GM23338 (cell line): ENCODE results near the gene CDCA7. TPM values are rescaled to one million over a fixed set of nuclear protein-coding genes. Genes with fewer than 3 reads are reported as not detected.

Source experiments
- ATAC-seq: fragments of 200-7000 bp; cut with Tn5 transposase; 3 replicates; pipeline ENCODE4 v1.9.1; 2020
- DNase-seq: peaks from one replicate; pipeline ENCODE4 v3.0.0-alpha.2; 2015; ENCODE audit warnings: low spot score
- H2AFZ ChIP-seq: fragments of 200-600 bp; sonication (generic); 2 replicates; pipeline ENCODE4 v1.8.0; 2016; ENCODE audit warnings: antibody characterized with exemption, mild to moderate bottlenecking, moderate library complexity
- H3F3A ChIP-seq: fragments of 200-600 bp; sonication (generic); replicated peaks from 2 replicates; pipeline ENCODE4 v1.8.0; 2017; ENCODE audit warnings: antibody characterized with exemption, mixed run types, low read depth
- H3K27ac ChIP-seq: fragments of 200-600 bp; sonication (generic); 2 replicates; pipeline ENCODE4 v1.6.1; 2016; ENCODE audit warnings: low read depth
- H3K27me3 ChIP-seq: fragments of 200-600 bp; sonication (generic); 2 replicates; pipeline ENCODE4 v1.8.0; 2016; ENCODE audit warnings: mild to moderate bottlenecking, mixed run types, moderate library complexity; ENCODE audit not compliant: insufficient read depth
- H3K36me3 ChIP-seq: fragments of 200-600 bp; sonication (generic); 2 replicates; pipeline ENCODE4 v1.8.0; 2016; ENCODE audit warnings: mild to moderate bottlenecking; ENCODE audit not compliant: insufficient read depth
- H3K4me1 ChIP-seq: fragments of 200-600 bp; sonication (generic); 2 replicates; pipeline ENCODE4 v1.8.0; 2016; ENCODE audit warnings: mild to moderate bottlenecking, moderate library complexity; ENCODE audit not compliant: insufficient read depth
- H3K4me2 ChIP-seq: fragments of 200-600 bp; sonication (generic); 2 replicates; pipeline ENCODE4 v1.7.1; 2017; ENCODE audit warnings: mixed run types
- H3K4me3 ChIP-seq: fragments of 200-600 bp; sonication (generic); 2 replicates; pipeline ENCODE4 v1.6.1; 2016; ENCODE audit warnings: mixed run types
- H3K79me2 ChIP-seq: fragments of 200-600 bp; sonication (generic); replicated peaks from 2 replicates; pipeline ENCODE4 v1.8.0; 2017; ENCODE audit warnings: mild to moderate bottlenecking; ENCODE audit not compliant: insufficient read depth
- H3K9me2 ChIP-seq: fragments of 200-600 bp; sonication (generic); 2 replicates; pipeline ENCODE4 v1.8.0; 2017; ENCODE audit not compliant: insufficient read depth
- H4K20me1 ChIP-seq: fragments of 200-600 bp; sonication (generic); replicated peaks from 2 replicates; pipeline ENCODE4 v1.8.0; 2017; ENCODE audit warnings: mild to moderate bottlenecking; ENCODE audit not compliant: insufficient read depth
- H3K27ac Mint-ChIP-seq: 2 replicates; pipeline ENCODE4 v1.8.0; 2020; ENCODE audit warnings: inconsistent platforms, mild to moderate bottlenecking, moderate library complexity, mixed read lengths
- H3K27me3 Mint-ChIP-seq: 3 replicates; pipeline ENCODE4 v1.8.0; 2022; ENCODE audit warnings: low read depth, mild to moderate bottlenecking, moderate library complexity, mixed read lengths, inconsistent platforms; ENCODE audit not compliant: insufficient read depth, poor library complexity
- H3K36me3 Mint-ChIP-seq: 3 replicates; pipeline ENCODE4 v1.8.0; 2021; ENCODE audit warnings: low read depth, mild to moderate bottlenecking, inconsistent platforms, moderate library complexity, mixed read lengths
- H3K4me1 Mint-ChIP-seq: 3 replicates; pipeline ENCODE4 v1.8.0; 2020; ENCODE audit warnings: mild to moderate bottlenecking, inconsistent platforms, mixed read lengths
- H3K4me3 Mint-ChIP-seq: 3 replicates; pipeline ENCODE4 v1.8.0; 2021; ENCODE audit warnings: moderate library complexity, mild to moderate bottlenecking, inconsistent platforms, mixed read lengths
- H3K9me3 Mint-ChIP-seq: 3 replicates; pipeline ENCODE4 v1.8.0; 2020; ENCODE audit warnings: moderate library complexity, mild to moderate bottlenecking, inconsistent platforms, mixed read lengths
- CREB1 ChIP-seq: fragments of 250-450 bp; sonication (Bioruptor Pico); IDR thresholded peaks from 2 replicates; pipeline ENCODE4 v1.5.0; 2020; ENCODE audit warnings: low read depth, mild to moderate bottlenecking, moderate library complexity
- EZH2 ChIP-seq: fragments of 200-600 bp; sonication (generic); IDR thresholded peaks from one replicate; pipeline ENCODE4 v1.8.0; 2017; ENCODE audit warnings: antibody characterized with exemption, mild to moderate bottlenecking, low read depth; ENCODE audit not compliant: unreplicated experiment
- JUNB ChIP-seq: IDR thresholded peaks from one replicate; pipeline ENCODE4 v1.6.1; 2016; ENCODE audit warnings: antibody characterized with exemption; ENCODE audit not compliant: unreplicated experiment
- NANOG ChIP-seq: IDR thresholded peaks from 2 replicates; pipeline ENCODE4 v1.6.1; 2016; ENCODE audit warnings: antibody characterized with exemption, borderline replicate concordance
- STAT1 ChIP-seq: IDR thresholded peaks from one replicate; pipeline ENCODE4 v1.6.1; 2016; ENCODE audit warnings: antibody characterized with exemption; ENCODE audit not compliant: unreplicated experiment
- ZNF114 ChIP-seq: fragments of 250-450 bp; sonication (Bioruptor Pico); IDR thresholded peaks from 2 replicates; pipeline ENCODE4 v1.5.0; 2020; ENCODE audit warnings: mild to moderate bottlenecking, moderate library complexity
- polyA plus RNA-seq: library from polyadenylated mRNA; unstranded; fragments of >200 nt; fragmentation: Nextera tagmentation; extraction: Ambion mirVana; gene quantifications from 2 replicates; pipeline ENCODE4 v1.2.1, GENCODE V29; 2016
- total RNA-seq: library from RNA; depleted of rRNA; stranded (reverse); fragments of >200 nt; shearing (Covaris generic); gene quantifications from 2 replicates; pipeline ENCODE4 v1.2.3, GENCODE V29; 2014
- TF ChIP-seq, protein P1 (sequence below), 2 experiments: fragments of 200-600 bp in 1 of 2; sonication (generic) in 1 of 2; conservative IDR thresholded peaks; 2 replicates each; pipeline versions ENCODE4 v1.5.1 to v1.6.1; 2016 to 2017; ENCODE audit warnings: antibody characterized with exemption in 2 of 2, low read depth in 2 of 2, mild to moderate bottlenecking in 2 of 2, moderate library complexity in 1 of 2
- TF ChIP-seq, protein P2 (sequence below): IDR thresholded peaks from one replicate; pipeline ENCODE4 v1.6.1; 2018; ENCODE audit warnings: antibody characterized with exemption; ENCODE audit not compliant: unreplicated experiment

The CDCA7 gene
- total and polyA plus RNA-seq, 2 experiments from 2014 or later = 63.7 to 95.5 TPM

DNA sequence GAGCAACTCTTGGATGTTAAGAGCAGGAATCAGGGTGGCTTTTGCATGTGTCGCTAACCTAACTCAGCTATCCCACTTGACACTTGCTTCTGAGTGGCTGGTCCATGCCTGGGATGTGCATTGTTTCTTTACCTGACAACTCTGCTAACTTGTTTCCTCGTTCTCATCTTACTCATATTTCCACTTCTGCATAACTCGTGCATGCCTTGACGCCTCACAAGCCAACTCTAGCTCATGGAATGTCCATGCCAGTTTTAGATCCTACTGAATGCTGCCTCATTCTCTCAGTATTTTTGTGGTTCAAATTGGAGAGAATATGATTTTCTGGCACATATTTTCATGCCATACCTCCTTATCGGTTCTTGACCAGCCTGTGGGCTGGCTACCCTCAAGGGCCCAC, 52.5 kb downstream of the CDCA7 start (continued):
- TF ChIP-seq ZNF114 = no peak
- no peak for TF ChIP-seq STAT1
- no peak for TF ChIP-seq JUNB
- TF ChIP-seq EZH2 = no peak
- TF ChIP-seq, protein P1, sequence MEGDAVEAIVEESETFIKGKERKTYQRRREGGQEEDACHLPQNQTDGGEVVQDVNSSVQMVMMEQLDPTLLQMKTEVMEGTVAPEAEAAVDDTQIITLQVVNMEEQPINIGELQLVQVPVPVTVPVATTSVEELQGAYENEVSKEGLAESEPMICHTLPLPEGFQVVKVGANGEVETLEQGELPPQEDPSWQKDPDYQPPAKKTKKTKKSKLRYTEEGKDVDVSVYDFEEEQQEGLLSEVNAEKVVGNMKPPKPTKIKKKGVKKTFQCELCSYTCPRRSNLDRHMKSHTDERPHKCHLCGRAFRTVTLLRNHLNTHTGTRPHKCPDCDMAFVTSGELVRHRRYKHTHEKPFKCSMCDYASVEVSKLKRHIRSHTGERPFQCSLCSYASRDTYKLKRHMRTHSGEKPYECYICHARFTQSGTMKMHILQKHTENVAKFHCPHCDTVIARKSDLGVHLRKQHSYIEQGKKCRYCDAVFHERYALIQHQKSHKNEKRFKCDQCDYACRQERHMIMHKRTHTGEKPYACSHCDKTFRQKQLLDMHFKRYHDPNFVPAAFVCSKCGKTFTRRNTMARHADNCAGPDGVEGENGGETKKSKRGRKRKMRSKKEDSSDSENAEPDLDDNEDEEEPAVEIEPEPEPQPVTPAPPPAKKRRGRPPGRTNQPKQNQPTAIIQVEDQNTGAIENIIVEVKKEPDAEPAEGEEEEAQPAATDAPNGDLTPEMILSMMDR (conservative IDR thresholded peaks at IDR 0.05; ENCODE audit: low read depth in 2 of 2) = no peak
- no peak for TF ChIP-seq NANOG
- TF ChIP-seq, protein P2, sequence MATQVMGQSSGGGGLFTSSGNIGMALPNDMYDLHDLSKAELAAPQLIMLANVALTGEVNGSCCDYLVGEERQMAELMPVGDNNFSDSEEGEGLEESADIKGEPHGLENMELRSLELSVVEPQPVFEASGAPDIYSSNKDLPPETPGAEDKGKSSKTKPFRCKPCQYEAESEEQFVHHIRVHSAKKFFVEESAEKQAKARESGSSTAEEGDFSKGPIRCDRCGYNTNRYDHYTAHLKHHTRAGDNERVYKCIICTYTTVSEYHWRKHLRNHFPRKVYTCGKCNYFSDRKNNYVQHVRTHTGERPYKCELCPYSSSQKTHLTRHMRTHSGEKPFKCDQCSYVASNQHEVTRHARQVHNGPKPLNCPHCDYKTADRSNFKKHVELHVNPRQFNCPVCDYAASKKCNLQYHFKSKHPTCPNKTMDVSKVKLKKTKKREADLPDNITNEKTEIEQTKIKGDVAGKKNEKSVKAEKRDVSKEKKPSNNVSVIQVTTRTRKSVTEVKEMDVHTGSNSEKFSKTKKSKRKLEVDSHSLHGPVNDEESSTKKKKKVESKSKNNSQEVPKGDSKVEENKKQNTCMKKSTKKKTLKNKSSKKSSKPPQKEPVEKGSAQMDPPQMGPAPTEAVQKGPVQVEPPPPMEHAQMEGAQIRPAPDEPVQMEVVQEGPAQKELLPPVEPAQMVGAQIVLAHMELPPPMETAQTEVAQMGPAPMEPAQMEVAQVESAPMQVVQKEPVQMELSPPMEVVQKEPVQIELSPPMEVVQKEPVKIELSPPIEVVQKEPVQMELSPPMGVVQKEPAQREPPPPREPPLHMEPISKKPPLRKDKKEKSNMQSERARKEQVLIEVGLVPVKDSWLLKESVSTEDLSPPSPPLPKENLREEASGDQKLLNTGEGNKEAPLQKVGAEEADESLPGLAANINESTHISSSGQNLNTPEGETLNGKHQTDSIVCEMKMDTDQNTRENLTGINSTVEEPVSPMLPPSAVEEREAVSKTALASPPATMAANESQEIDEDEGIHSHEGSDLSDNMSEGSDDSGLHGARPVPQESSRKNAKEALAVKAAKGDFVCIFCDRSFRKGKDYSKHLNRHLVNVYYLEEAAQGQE = no peak

DNA sequence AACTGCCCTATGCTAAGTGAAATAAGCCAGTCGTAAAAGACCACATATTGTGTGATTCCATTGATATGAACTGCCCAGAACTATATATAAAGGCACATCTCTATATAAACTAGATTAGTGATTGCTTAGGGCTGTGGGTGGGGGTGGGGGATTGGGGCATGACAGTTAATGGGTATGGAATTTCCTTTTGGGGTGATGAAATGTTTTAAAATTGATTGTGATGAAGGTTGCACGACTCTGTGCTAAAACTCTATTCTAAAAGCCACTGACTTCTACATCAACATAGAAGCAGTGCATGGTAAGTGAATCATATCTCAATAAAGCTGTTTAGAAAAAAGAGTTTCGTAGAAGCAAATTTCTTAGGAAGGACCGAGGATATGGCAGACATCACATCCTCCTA, 53.0 kb downstream of the CDCA7 start:
- TF ChIP-seq STAT1 (no peak), CREB1 (CRISPR knock-in tag) (no peak)
- TF ChIP-seq, protein P2 = no peak
- Histone ChIP-seq H3F3A (no peaks in the 10 kb centered on the region), H2AFZ (no peak overlapping the region), H3K79me2 (no peaks in the 10 kb centered on the region), H4K20me1 (no peaks in the 10 kb centered on the region), H3K36me3 (no peaks in the 10 kb centered on the region), H3K9me2 (no peaks in the 10 kb centered on the region), H3K4me2 (no peak overlapping the region), H3K27ac (no peak overlapping the region), H3K27me3 (no peaks in the 10 kb centered on the region; the same call in 1 of the 2 replicates), H3K4me1 (peaks cover 3% of the 10 kb centered on the region; the same call in 1 of the 2 replicates), H3K4me3 (no peak overlapping the region)
- H3K36me3 Mint-ChIP-seq = no peaks in the 10 kb centered on the region
- H3K27ac Mint-ChIP-seq = no peak overlapping the region
- H3K4me3 Mint-ChIP-seq = no peak overlapping the region
- ATAC-seq (no peak), DNase-seq (no peak)
- H3K9me3 Mint-ChIP-seq = no peaks in the 10 kb centered on the region
- H3K27me3 Mint-ChIP-seq = no peaks in the 10 kb centered on the region
- H3K4me1 Mint-ChIP-seq = no peaks in the 10 kb centered on the region; the same call in 2 of the 3 replicates
